GM18507 (cell line): ENCODE measurements around the gene ATAD5.
"Not testable (repeated sequence)": the region's sequence is repeated elsewhere in the genome, so short reads cannot be mapped to it uniquely, and the experiment has no call there.

Experiments used
- DNase-seq: peaks from one replicate; pipeline ENCODE4 v3.0.0; 2011; ENCODE audit warnings: low read depth; ENCODE audit not compliant: insufficient read length; ENCODE audit errors: extremely low spot score
- FAIRE-seq: peaks from 2 replicates; lab custom pipeline; 2011; peaks lifted over from hg19 to GRCh38; lab: Jason Lieb, UNC

The ATAD5 gene

DNA sequence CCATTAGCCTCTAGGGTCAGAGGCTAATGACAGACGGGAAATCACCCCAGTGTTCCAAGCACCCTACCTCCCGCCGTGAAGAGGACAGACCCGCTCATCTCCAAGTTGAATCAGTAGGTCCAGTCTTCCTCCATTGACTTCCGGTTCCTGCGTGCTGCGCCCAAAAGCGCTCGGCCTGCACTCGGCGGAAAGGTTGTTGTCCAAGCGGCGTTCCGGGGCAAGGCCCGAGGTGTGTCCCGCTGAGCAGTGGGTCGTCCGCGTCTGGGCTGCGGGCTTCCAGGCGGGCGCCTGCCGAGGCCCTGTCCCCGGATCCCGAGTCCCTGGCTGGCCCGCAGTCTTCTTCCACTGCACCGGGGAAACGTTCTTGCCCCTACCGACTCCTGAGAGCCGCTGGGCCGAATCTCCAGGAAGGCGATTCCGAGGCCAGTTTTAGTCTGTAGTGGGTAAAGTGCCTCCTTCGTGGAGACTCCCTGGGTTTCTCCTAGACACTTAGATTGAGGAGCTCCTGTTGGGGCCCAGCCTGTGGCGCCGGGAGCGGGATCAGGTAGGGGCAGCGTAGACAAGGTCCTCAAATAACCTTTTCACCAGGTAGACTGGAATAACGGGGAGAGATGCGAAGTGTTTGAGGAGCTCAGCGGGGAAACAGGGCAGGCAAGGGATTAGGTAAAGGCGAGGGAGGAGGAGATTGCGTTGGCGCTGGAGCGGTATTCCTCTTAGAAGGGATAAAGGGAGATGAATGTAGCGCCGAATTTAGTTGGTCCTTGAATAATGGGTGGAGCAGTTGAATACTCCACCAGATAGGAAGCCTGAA lies 74.5 kb downstream of the ATAD5 start, which contains the start of gene TEFM:
Gene TEFM, minus strand, starts transcription at position 138 of the 811 bp plus-strand sequence. Its CDS starts 40 bp downstream, at position 98.
- peak; percentile 84 for FAIRE-seq
- peak; percentile 91 for DNase-seq

DNA sequence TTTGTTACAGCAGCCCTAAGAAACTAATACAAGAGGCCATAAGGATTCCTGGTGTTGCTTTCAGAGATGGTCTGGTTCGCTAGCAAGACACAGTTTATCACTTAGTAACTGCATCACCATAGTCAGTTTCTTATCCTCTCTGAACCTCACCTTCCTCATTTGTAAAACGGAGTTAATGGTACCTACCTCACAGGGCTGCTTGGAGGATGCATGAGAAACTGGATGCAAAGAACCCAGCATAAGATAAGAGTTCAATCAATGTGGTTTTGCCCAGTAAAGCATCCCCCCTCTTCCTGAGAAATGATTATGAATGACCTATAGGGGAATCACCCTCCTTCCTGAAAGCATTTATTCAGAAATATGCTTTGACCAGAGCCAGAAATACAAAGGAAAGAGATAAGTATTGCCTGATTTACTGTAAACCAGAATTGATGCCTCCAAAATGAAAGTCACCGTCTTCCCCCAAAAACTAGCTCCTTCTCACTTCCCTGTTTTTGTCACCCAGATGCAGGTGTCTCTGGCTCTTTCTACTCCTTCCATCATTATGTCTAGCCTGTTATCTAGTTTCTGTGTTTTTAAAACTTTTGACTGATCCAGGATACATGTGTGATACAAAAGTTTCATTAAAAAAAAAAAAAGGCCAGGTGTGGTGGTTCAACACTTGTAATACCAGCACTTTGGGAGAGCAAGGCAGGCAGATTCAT lies 77.1 kb downstream of the ATAD5 start:
- FAIRE-seq (no peak), DNase-seq (no peak)

DNA sequence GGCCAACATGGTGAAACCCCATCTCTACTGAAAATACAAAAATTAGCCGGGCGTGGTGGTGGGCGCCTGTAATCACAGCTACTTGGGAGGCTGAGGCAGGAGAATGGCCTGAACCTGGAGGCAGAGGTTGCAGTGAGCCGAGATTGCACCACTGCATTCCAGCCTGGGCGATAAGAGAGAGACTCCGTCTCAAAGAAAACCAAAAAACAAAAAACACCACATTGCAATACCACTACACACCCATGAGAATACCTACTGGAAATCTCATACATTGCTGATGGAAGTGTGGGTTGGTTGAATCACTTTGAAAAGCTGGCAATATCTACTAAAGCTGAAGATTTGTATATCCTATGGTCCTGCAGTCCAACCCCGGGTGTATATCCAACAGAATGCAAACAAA lies 78.4 kb downstream of the ATAD5 start:
- not testable (repeated sequence) for FAIRE-seq, DNase-seq

DNA sequence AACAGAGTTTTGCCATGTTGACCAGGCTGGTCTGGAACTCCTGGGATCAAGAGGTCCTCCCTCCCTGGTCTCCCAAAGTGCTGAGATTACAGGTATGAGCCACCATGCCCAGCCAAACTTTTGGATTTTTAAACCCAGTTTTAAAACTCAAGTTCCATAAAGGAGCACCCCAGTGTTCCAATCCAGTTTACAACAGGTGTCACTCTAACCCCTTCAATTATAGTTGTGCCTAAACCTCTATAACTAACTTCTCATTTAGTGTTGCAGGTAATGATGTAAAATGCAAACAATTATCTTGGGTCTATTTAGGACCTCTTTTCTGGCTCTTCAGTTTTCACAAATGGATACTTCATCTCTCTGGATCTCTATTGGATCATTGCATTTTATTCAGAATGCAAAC lies 82.2 kb downstream of the ATAD5 start:
- no peak for FAIRE-seq
- no peak for DNase-seq

DNA sequence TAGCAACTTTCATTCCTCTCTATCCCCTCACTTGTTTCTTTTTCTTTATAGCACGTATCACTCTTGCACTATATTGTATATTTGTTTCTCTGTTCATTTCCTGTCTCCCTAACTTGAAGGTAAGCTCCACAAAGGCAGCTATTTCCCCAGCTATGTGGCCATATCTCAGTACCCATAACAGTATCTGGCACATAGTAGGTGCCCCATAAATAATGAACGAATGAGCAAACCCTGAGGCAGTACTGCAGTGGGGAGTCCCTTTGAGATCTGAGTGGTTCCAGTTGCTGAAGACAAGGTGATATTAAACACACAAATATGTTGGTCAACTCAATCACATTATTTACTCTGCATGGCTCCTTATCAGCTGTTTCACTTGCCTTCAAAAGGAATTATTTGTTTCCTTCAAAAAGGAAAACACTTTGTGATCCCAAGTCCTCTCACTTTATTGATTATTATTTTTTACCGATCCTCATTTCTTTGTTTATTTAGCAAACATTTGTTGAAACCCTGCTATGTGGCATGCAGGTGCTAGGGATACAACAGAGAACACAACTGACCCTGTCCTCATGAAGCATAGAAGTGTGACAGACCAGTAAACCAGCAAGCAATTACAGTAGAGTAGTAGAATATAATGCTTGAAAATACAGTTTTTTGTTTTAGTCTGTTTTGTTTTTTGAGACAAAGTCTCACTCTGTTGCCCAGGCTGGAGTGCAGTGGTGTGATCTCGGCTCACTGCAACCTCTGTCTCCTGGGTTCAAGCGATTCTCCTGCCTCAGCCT lies 84.3 kb downstream of the ATAD5 start:
- FAIRE-seq (no peak), DNase-seq (no peak)

DNA sequence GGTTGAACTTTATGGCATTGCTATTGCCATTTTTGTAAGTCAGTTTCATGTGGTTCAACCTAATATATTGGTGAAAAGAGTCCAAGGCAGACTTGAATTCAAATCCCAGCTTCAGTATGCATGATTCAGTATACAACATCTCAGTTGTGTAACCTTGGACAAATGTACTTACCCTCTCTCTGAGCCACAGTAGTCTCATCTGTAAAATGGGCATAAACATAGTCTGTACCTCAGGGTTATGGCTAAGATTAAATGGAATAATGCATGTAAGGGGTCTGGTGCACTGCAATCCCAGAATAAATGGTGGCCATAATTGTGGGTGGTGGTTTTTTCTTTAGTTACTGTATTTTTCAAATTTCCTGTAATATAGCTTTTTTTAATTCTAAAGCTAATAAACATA lies 85.3 kb downstream of the ATAD5 start:
- DNase-seq (no peak), FAIRE-seq (no peak)

DNA sequence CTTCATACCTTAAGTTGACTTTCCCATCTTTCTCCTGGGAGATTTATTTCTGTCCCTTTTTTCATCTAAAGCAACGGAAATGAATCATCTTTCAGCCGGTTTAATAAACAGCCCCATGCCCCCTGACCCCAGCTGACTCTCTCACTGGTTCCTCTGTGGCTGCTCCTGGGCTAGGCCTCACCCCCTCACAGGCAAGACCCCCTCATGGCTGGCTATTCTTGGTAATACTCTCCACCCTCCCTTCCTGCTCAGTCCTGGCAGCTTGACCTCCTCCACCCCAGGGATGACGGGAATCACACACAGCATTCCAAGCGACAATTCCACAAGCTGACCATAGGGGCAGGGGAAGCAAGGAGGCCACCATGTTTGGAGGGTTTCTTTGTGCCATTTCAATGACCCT lies 88.5 kb downstream of the ATAD5 start:
- no peak for DNase-seq
- FAIRE-seq, result no peak

DNA sequence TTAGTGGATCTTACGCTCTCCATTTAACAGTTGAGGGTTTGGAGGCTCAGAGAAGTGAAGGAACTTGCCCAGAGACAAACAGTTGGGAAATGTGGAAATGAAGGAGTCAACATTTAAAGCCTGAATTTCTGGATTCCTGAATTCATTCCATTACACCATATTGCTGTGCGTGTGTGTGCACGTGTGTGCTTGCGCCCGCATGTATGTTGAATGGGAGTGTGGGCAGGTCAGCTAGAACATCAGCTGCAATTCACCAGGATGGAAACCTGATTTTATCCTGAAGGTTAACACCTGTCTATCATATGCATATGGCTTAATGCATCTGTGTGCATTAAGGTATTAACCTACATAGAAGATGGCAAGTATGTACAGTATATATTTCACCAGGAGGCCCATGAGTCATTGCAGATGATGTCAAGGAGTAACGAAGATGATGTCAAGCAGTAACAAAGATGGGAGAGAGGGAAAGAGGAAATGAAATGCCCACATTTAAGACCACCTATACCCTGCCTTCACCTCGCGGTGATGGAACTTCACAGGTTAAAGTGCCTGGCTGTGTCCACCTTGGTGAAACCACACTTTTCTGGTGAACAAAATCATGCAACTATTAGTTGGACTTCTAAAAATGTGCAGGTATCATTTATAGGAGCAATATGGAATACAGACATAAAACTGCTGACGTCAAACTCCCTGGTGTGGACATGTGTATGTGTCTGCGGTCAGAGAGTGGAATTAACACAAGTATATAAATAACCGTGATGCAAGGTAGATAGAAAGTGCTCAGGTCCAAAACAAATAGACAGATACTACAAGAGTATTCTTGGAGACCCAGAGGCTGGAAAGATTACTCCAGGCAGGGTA lies 89.1 kb downstream of the ATAD5 start:
- DNase-seq (no peak), FAIRE-seq (no peak)

DNA sequence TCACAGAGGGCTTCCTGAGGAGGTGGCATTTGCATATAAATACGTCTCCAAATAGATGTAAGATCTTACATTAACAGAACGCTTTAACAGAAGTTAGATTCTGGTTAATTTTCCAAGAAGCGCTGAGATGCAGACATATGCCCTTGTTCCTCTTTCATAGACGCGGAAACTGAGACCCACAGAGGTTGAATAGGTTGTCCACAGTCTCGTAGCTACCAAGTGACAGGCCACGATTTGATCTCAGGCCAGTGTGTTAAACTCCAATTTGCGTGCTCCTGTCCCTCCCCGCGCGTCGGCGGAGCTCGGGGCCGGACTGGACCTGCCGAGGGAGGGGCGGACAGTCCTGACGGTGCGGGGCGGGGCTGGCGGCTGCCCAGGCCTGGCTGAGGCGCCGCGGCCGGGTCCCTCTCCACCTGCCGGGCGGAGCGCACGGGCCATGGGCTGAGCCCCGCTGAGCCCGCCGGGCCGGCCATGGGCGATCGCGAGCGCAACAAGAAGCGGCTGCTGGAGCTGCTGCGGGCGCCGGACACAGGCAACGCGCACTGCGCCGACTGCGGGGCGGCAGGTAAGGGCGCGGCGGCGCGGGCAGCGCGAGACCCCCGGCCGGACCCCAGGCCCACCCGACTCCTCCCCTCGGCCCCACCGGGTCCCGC lies 89.9 kb downstream of the ATAD5 start, which contains the start of gene ADAP2:
Gene ADAP2, plus strand, starts transcription at position 402 of the 653 bp plus-strand sequence. Its CDS starts 70 bp downstream, at position 472.
- no peak for DNase-seq

DNA sequence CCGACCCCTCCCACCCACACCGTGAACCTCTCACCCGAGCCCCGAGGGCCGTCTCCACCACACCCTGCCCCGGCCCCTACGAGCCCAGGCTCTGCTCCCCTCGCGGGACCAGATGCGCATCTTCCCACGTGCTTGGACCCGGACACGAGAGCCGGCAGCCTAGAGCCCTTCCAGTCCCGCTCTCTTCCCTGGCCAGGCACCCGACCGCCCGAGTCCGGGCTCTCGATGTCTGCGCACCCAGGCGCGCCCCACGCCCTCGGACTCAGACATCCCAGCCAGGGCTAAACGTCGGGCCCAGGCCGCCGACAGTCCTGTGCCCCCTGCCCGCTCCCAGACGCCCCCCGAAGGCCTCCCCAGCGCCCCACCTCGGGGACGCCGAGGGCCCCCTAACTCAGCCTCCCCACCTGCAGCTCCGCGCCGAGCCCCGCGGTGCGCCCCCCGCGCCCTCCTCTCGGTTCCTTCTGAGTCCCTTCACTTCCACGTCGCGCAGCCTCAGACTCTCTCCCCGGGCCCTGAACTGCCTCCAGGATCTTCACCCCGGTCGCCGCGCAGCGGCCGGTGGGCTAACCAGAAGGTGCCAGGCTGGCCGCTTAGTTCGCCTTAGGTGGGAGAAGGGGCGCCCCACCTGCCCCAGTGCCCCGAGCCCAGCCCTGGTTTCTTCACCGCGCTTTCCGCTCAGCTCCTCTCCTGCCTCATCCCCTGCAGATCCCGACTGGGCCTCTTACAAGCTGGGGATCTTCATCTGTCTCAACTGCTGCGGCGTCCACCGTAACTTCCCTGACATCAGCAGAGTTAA lies 90.7 kb downstream of the ATAD5 start:
- no peak for FAIRE-seq

More for the DNA sequence above, 89.9 kb downstream of the ATAD5 start, which contains the start of gene ADAP2:
- peak; percentile 56 for FAIRE-seq

DNA sequence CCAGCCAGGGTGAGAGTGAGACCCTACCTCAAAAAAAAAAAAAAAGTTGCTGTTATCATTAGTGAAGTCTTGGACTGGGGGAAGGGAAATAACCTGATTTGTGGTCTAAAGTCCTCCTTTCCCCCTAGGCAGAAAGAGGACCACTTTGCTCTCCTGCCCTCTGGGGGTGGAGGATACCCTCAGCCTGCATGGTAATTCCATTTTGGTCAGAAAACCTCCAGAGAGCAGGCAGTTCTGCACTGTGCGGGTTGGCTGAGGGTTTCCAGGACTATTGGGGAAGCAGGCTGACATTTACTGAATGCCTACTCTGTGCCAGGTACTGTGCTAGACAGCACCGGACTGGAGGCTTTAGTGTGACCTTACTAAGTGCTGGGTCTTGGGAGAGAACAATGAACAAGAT lies 92.6 kb downstream of the ATAD5 start:
- DNase-seq (no peak), FAIRE-seq (no peak)

More for the DNA sequence above, 90.7 kb downstream of the ATAD5 start:
- DNase-seq, result no peak

DNA sequence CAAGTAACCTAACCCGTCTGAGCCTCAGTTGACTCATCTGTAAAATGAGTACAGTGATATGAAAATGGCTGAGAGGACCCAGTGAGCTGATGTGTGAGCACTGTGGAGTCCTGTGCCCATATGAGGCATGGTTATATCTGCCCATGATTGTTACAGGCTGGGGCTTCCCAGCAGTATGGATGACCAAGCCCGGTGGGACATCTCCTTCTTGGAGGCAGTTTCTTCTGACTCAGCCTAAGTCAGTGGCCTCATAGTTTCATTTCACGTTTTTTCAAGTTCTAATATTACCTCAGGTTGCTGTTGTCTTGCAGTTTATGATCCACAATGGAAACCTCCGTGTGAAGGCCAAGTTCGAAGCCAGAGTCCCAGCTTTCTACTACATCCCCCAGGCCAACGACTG lies 94.8 kb downstream of the ATAD5 start:
- FAIRE-seq (no peak), DNase-seq (no peak)

DNA sequence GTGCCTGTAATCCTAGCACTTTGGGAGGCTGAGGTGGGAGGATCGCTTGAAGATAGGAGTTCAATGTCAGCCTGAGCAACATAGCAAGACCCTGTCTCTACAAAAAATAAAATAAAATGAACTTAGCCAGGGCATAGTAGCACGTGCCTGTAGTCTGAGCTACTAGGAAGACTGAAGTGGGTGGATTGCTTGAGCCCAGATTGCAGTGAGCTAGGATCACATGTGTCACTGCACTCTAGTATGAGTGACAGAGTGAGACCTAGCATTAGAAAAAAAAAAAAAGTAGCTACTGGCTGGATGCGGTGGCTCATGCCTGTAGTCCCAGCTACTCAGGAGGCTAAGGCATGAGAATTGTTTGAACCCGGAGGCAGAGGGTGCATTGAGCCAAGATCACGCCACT lies 96.0 kb downstream of the ATAD5 start:
- DNase-seq (no peak), FAIRE-seq (no peak)

DNA sequence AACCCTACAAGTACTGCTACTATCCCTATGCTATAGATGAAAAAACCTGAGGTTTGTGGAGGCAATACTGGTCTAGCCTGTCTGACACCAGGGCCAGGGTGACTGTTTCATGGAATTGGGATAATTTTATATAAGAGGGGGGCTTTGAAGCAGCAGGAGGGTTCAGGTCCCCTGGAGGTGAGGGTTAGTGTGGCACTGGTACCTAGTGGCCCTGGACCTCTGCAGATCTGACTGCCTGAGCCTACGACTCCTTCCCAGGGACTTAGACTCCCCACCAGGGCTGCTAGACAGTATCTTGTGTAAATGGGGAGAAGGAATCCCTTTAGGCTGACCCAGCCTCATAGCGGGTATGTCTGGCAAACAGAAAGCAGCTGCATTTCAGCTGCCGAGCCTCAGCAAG lies 96.8 kb downstream of the ATAD5 start:
- no peak for FAIRE-seq
- no peak for DNase-seq

DNA sequence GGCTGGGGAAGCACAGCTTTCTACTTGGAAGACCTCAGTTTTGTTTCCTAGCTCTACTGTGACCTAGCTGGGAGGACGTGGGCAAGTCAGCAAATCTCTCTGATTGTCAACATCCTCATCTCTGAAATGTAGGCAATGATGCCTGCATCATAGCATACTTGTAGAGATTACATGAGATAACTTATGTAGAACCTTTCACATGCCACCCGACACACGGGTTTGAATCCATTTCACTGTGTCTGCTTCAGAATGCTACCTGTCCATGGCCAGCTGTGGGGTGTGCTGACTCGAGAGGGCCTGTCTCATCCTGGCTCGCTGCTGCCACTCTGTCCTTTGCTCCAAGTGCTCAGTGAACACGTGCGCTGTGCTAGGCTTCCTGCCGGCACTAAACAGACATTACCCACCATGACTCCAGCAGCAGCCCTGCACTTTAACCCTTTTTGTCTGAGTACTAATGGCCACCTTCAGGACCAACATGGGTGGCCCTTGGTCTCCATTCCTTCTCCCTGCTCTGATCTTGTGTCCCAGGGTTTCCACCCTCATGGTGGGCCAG lies 97.4 kb downstream of the ATAD5 start:
- DNase-seq, result no peak
- no peak for FAIRE-seq

DNA sequence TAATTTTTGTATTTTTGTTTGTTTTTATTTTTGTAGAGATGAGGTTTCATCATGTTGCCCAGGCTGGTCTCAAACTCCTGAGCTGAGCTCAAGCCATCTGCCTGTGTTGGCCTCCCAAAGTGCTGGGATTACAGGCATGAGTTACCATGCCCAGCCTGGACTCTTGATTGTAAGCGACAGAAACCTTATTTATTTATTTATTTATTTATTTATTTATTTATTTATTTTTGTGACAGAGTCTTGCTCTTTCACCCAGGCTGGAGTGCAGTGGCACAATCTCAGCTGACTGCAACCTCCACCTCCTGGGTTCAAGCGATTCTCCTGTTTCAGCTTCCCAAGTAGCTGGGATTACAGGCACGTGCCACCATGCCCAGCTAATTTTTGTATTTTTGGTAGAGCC lies 98.1 kb downstream of the ATAD5 start:
- not testable (repeated sequence) for DNase-seq, FAIRE-seq

DNA sequence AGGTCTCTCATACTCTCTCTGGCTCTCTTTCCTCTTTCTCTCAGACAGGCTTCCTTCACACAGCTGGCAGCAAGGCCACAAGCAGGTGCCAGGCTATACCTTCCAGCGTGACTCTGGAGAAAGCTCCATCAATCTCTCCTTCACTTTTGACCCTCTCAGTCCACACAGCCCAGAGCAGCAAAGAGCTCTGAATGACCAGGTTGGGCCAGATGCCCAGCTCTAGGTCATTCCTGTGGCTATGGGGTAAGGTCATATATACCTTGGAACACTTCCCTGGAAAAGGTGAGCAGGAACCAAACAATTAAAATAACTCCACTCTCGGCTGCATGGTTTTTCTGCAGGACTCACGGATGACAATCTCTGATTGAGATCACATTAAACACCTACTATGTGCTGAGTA lies 98.7 kb downstream of the ATAD5 start:
- no peak for DNase-seq
- FAIRE-seq, result no peak
